ENCODE results near the gene CEP128. TPM values are rescaled to one million over a fixed set of nuclear protein-coding genes. Genes with fewer than 3 reads are reported as not detected.

CEP128 gene
- total and polyA plus RNA-seq, 2 experiments from 2014 or later = 7.6 to 17.6 TPM

GRCh38 chr14:80658733-80659132 lies 282.8 kb downstream of the CEP128 start:
- Histone ChIP-seq H3K4me2 (no peak overlapping the region), H2AFZ (no peak overlapping the region), H3K9me2 (ENCODE audit: insufficient read depth) (no peaks in the 10 kb centered on the region), H3F3A (replicated peaks; ENCODE audit: low read depth) (no peaks in the 10 kb centered on the region), H4K20me1 (replicated peaks; ENCODE audit: insufficient read depth) (no peaks in the 10 kb centered on the region), H3K27me3 (ENCODE audit: insufficient read depth) (no peaks in the 10 kb centered on the region), H3K4me3 (no peak overlapping the region), H3K27ac (ENCODE audit: low read depth) (no peak overlapping the region), H3K4me1 (ENCODE audit: insufficient read depth) (no peaks in the 10 kb centered on the region), H3K36me3 (ENCODE audit: insufficient read depth) (no peaks in the 10 kb centered on the region), H3K79me2 (replicated peaks; ENCODE audit: insufficient read depth) (no peaks in the 10 kb centered on the region)
- no peaks in the 10 kb centered on the region for H3K27me3 Mint-ChIP-seq (ENCODE audit: insufficient read depth, low read depth, poor library complexity)
- H3K36me3 Mint-ChIP-seq (ENCODE audit: low read depth) = no peaks in the 10 kb centered on the region
- DNase-seq (ENCODE audit: low spot score) (no peak), ATAC-seq (no peak)
- H3K4me1 Mint-ChIP-seq = no peaks in the 10 kb centered on the region
- no peak overlapping the region for H3K4me3 Mint-ChIP-seq
- H3K27ac Mint-ChIP-seq = peak overlapping the region; percentile 37; the same call in 1 of the 2 replicates
- H3K9me3 Mint-ChIP-seq = no peaks in the 10 kb centered on the region
- TF ChIP-seq EZH2phosphoT487 (IDR thresholded peaks at IDR 0.05; ENCODE audit: unreplicated experiment) = no peak
- no peak for TF ChIP-seq CTCF (conservative IDR thresholded peaks at IDR 0.05; ENCODE audit: low read depth in 2 of 2)
- TF ChIP-seq ZNF114 (CRISPR knock-in tag; IDR thresholded peaks at IDR 0.05) = no peak
- no peak for TF ChIP-seq ETS1 (IDR thresholded peaks at IDR 0.05)
- no peak for TF ChIP-seq JUNB (IDR thresholded peaks at IDR 0.05; ENCODE audit: unreplicated experiment)
- TF ChIP-seq NANOG (IDR thresholded peaks at IDR 0.05; ENCODE audit: borderline replicate concordance) = no peak
- no peak for TF ChIP-seq REST (IDR thresholded peaks at IDR 0.05; ENCODE audit: unreplicated experiment)
- no peak for TF ChIP-seq ZNF331 (CRISPR knock-in tag; IDR thresholded peaks at IDR 0.05; ENCODE audit: low read depth)
- no peak for TF ChIP-seq ZNF462 (CRISPR knock-in tag; IDR thresholded peaks at IDR 0.05)
- TF ChIP-seq STAT1 (IDR thresholded peaks at IDR 0.05; ENCODE audit: unreplicated experiment) = no peak
- TF ChIP-seq CREB1 (CRISPR knock-in tag; IDR thresholded peaks at IDR 0.05; ENCODE audit: low read depth) = no peak
- TF ChIP-seq POLR2AphosphoS5 (IDR thresholded peaks at IDR 0.05; ENCODE audit: low read depth) = no peak
- no peak for TF ChIP-seq EZH2 (IDR thresholded peaks at IDR 0.05; ENCODE audit: low read depth, unreplicated experiment)
